Small intestine (tissue), 7 donors: Measurements from ENCODE around the gene COL4A2. TPM values are rescaled to one million over a fixed set of nuclear protein-coding genes. Genes with fewer than 3 reads are reported as not detected.

ENCODE experiments used
- DNase-seq, 2 donors: peaks; one replicate each; pipeline versions ENCODE4 v3.0.0 to v3.0.0-alpha.2; 2013
- FAIRE-seq: peaks from 2 replicates; lab custom pipeline; 2012; peaks lifted over from hg19 to GRCh38; lab: Jason Lieb, UNC
- H3K27ac ChIP-seq, 3 donors: one replicate each; pipeline ENCODE4 v1.5.1; 2013; ENCODE audit warnings: low read length in 2 of 3, mild to moderate bottlenecking in 2 of 3, control low read depth in 1 of 3, inconsistent platforms in 1 of 3, low read depth in 1 of 3, moderate library complexity in 1 of 3
- H3K27me3 ChIP-seq, 3 donors: one replicate each; pipeline ENCODE4 v1.6.1; 2013; ENCODE audit warnings: low read length in 3 of 3, inconsistent platforms in 1 of 3; ENCODE audit not compliant: control insufficient read depth in 3 of 3, insufficient read depth in 3 of 3
- H3K36me3 ChIP-seq, 3 donors: one replicate each; pipeline ENCODE4 v1.6.1; 2013; ENCODE audit warnings: low read length in 3 of 3, inconsistent platforms in 1 of 3, low read depth in 1 of 3, mild to moderate bottlenecking in 1 of 3, moderate library complexity in 1 of 3; ENCODE audit not compliant: control insufficient read depth in 3 of 3, insufficient read depth in 2 of 3
- H3K4me1 ChIP-seq, 3 donors: one replicate each; pipeline ENCODE4 v1.6.1; 2013; ENCODE audit warnings: low read length in 2 of 3, inconsistent platforms in 1 of 3, low read depth in 1 of 3, mild to moderate bottlenecking in 1 of 3, moderate library complexity in 1 of 3; ENCODE audit not compliant: control insufficient read depth in 3 of 3, insufficient read depth in 2 of 3
- H3K4me3 ChIP-seq, 3 donors: one replicate each; pipeline ENCODE4 v1.5.1; 2013; ENCODE audit warnings: low read length in 3 of 3, control low read depth in 1 of 3, inconsistent platforms in 1 of 3, low read depth in 1 of 3, mild to moderate bottlenecking in 1 of 3, moderate library complexity in 1 of 3
- H3K9me3 ChIP-seq, 2 donors: one replicate each; pipeline ENCODE4 v1.6.1; 2013; ENCODE audit warnings: low read depth in 1 of 2, low read length in 1 of 2; ENCODE audit not compliant: control insufficient read depth in 2 of 2, insufficient read depth in 1 of 2
- WGBS, 3 donors: extraction: QIAGEN DNeasy Blood & Tissue Kit; methylation state at CpG; one replicate each; pipeline ENCODE4 v1.1.7; 2013; 5-methylcytosine and 5-hydroxymethylcytosine counted together
- polyA plus RNA-seq, 4 donors: library from polyadenylated mRNA; stranded (reverse) in 3 of 4; unstranded in 1 of 4; fragments of 200-250 nt in 3 of 4; fragments of 120-200 nt in 1 of 4; gene quantifications; one replicate each; pipeline versions ENCODE4 v1.2.1 to v1.2.3, GENCODE V29; 2013
- donor health status: healthy with polysubstance abuse.
- donor health status: control.
- donor health status: control.
- donor health status: Bipolar disorder and iron deficiency.
- donor health status: healthy.

Gene COL4A2
- polyA plus RNA-seq, 4 donors, result 42.3 to 120 (median 64.6) TPM

- H3K4me3 ChIP-seq, result no peak overlapping the region
- FAIRE-seq (no peak), DNase-seq (peak in 1 of 2 donors; percentile 39)
- peaks cover 0 to 5% (median 0%) of the 10 kb centered on the region in 3 donors for H3K36me3 ChIP-seq
- H3K9me3 ChIP-seq, result no peaks in the 10 kb centered on the region
- WGBS, 3 donors, result 34 to 62% (median 54%) methylated on average over 23 to 24 of the region's 24 CpGs
- H3K27me3 ChIP-seq, result no peaks in the 10 kb centered on the region
- H3K27ac ChIP-seq, result peak overlapping the region in 2 of 3 donors; percentile 67 to 93
- H3K4me1 ChIP-seq, result peaks cover 0 to 9% (median 8%) of the 10 kb centered on the region in 3 donors
Observed at GRCh38 chr13:110340812-110341444, 33.8 kb downstream of the COL4A2 start.

DNA sequence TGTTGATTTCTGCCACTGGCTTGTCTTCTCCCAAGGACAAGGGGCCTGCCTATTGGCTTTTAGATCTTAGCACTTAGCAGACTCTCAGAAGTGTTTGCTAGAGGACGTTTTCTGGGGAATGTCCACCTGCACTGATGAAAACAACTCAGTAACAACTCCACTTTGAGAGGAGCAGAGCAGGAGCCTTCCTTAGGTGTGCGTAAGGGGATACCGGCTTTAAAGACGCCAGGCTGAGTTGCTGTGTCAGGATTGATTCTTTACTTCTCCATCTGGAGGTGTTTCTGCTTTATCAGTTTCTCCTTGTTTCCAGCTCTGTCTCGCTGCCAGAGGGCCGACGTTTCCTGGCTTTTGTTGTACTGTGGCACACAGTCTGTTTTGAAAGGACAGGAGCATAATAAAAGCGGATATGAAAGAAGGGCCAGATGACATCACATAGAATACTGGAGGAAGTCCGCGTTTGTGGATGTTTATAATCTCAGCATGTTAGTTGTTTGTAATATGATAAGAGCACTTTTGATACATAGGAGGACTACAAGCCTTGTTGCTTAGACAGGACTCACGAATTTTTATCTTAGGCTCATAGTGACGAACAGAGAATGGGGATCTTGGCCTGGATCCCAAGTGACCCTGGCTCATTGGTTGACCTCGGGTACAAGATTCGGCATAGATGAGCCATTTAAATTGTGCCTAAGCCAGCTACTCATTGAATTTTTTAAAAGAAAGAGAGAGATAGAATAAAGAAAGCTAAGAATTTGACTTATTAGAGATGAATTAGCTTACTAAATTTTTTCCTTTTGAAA, 34.6 kb downstream of the COL4A2 start:
- 28 to 31% (median 30%) methylated on average over 14 of the region's 14 CpGs for WGBS, 3 donors
- H3K9me3 ChIP-seq, result no peaks in the 10 kb centered on the region
- no peak for FAIRE-seq
- H3K27me3 ChIP-seq, result no peaks in the 10 kb centered on the region
- peak overlapping the region in 2 of 3 donors; percentile 67 to 93 for H3K27ac ChIP-seq
- DNase-seq, result peak in 1 of 2 donors; percentile 27
- no peak overlapping the region for H3K4me3 ChIP-seq
- peaks cover under 1 to 9% (median 8%) of the 10 kb centered on the region in 3 donors for H3K4me1 ChIP-seq
- peaks cover 0 to 5% (median 0%) of the 10 kb centered on the region in 3 donors for H3K36me3 ChIP-seq

DNA sequence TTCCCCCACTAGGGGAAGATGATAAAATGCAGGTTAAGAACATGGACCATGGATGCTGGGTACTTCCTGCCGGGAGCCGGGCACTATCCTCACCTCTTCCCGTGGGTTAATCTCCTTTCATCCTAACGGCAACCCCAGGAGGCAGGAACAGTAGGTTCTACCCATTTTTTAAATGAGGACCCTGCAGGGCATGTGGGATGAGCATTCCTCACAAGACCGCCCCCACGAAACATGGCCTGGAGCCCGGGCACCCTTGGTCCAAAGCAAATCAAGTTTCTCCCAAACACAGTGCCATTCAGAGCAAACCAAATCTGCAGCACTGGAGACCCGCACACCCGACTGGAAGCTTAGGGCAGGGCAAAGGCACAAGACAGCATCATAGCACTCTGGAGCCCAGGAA, 35.4 kb downstream of the COL4A2 start:
- 87 to 90% (median 87%) methylated on average over 9 of the region's 9 CpGs for WGBS, 3 donors
- H3K9me3 ChIP-seq, result no peaks in the 10 kb centered on the region
- FAIRE-seq, result no peak
- no peak overlapping the region for H3K4me3 ChIP-seq
- H3K27me3 ChIP-seq, result no peaks in the 10 kb centered on the region
- H3K27ac ChIP-seq, result peak overlapping the region in 2 of 3 donors; percentile 52 to 67
- H3K36me3 ChIP-seq, result peaks cover 0 to under 1% (median 0%) of the 10 kb centered on the region in 3 donors
- H3K4me1 ChIP-seq, result peaks cover 4 to 8% (median 8%) of the 10 kb centered on the region in 3 donors
- DNase-seq, result no peak

- no peak for DNase-seq
Observed at GRCh38 chr13:110343241-110343865, 36.3 kb downstream of the COL4A2 start.

DNA sequence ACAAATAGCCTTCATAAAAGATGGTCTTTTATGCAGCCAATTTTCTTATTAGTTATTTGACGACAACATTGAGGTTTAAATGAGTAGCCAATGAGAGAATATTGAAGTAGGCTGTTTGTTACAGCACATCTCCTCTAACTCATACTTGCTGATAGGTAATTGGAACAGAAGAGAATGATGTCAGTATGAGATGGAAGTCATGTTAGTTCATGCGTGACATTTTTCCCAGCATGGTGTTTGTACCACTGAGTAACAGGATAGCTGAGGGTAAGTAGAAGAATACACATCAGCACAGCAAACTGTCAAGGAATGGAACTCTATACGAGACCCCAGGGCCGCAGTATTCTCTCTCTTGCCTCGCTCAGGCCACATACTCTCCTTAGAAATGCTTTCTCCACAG, 37.2 kb downstream of the COL4A2 start:
- H3K27ac ChIP-seq, result no peak overlapping the region
- no peaks in the 10 kb centered on the region for H3K27me3 ChIP-seq
- no peak for DNase-seq
- 87 to 92% (median 90%) methylated on average over 5 of the region's 5 CpGs for WGBS, 3 donors
- no peak for FAIRE-seq
- no peak overlapping the region for H3K4me3 ChIP-seq
- no peaks in the 10 kb centered on the region for H3K9me3 ChIP-seq
- peaks cover 4 to 8% (median 6%) of the 10 kb centered on the region in 3 donors for H3K4me1 ChIP-seq
- H3K36me3 ChIP-seq, result peaks cover 0 to 4% (median 0%) of the 10 kb centered on the region in 3 donors

More at GRCh38 chr13:110343241-110343865, 36.3 kb downstream of the COL4A2 start:
- no peak for FAIRE-seq
- H3K4me3 ChIP-seq, result no peak overlapping the region
- peaks cover 0 to 4% (median 0%) of the 10 kb centered on the region in 3 donors for H3K36me3 ChIP-seq
- H3K9me3 ChIP-seq, result no peaks in the 10 kb centered on the region
- no peaks in the 10 kb centered on the region for H3K27me3 ChIP-seq
- H3K4me1 ChIP-seq, result peaks cover 4 to 8% (median 6%) of the 10 kb centered on the region in 3 donors
- H3K27ac ChIP-seq, result no peak overlapping the region
- WGBS, 3 donors, result 49 to 85% (median 61%) methylated on average over 16 of the region's 16 CpGs

DNA sequence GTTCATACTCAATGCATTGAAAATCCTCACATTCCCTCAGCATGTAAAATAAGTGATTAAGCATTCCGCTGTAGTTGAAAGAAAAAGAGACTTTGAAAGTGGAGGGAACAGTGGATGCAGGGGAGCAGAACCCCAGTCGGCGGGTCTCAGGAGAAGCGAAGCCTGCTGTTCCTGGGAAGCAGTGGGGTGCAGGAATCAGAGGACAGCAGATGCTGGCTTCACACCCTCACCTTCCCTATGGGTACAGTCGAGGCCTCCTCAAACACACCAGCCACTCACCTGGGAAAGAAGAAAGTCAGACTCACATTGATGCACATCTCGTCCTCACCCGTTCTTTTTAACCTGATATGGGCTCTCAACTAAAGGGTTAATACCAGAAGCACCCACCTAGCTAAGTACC, 38.2 kb downstream of the COL4A2 start:
- DNase-seq (no peak), FAIRE-seq (no peak)
- 91 to 92% (median 91%) methylated on average over 7 of the region's 7 CpGs for WGBS, 3 donors
- Histone ChIP-seq H3K27me3 (no peaks in the 10 kb centered on the region), H3K27ac (no peak overlapping the region), H3K4me1 (peaks cover 4 to 8% (median 5%) of the 10 kb centered on the region in 3 donors), H3K4me3 (no peak overlapping the region), H3K9me3 (no peaks in the 10 kb centered on the region), H3K36me3 (peaks cover 0 to 4% (median 0%) of the 10 kb centered on the region in 3 donors)

DNA sequence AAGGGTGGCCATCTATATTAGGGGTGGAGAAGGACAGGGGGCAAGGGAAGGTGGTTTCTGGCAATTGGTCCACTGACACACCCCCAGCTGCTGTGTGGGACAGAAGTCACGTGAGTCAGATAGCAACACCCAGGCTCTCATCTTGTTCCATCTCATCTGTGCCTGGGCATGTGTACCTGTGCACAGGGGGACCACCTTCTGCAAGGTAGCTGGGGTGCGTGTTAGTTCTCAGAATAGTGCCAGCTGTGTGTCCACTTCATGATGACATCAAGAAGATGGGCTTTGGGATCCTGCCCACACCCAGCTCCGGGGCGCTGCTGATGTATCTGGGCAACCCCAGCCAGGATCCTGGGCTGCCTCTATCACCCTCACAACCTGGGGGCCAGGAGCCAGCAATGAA, 38.6 kb downstream of the COL4A2 start:
- H3K36me3 ChIP-seq, result peaks cover 0 to 4% (median 0%) of the 10 kb centered on the region in 3 donors
- no peaks in the 10 kb centered on the region for H3K27me3 ChIP-seq
- no peak for FAIRE-seq
- H3K4me3 ChIP-seq, result no peak overlapping the region
- H3K27ac ChIP-seq, result no peak overlapping the region
- WGBS, 3 donors, result 73 to 89% (median 77%) methylated on average over 4 of the region's 4 CpGs
- peaks cover 3 to 8% (median 4%) of the 10 kb centered on the region in 3 donors for H3K4me1 ChIP-seq
- no peak for DNase-seq
- no peaks in the 10 kb centered on the region for H3K9me3 ChIP-seq

GRCh38 chr13:110346661-110347067, 39.6 kb downstream of the COL4A2 start:
- Histone ChIP-seq H3K4me1 (peaks cover 1 to 4% (median 3%) of the 10 kb centered on the region in 3 donors), H3K36me3 (peaks cover 0 to 4% (median 0%) of the 10 kb centered on the region in 3 donors), H3K27ac (no peak overlapping the region), H3K9me3 (no peaks in the 10 kb centered on the region), H3K27me3 (no peaks in the 10 kb centered on the region), H3K4me3 (no peak overlapping the region)
- FAIRE-seq (no peak), DNase-seq (peak; percentile 63 to 68)
- 20 to 66% (median 42%) methylated on average over 17 of the region's 17 CpGs for WGBS, 3 donors
